NCI-H226 (cell line): ENCODE measurements around the gene PDIA5.

Experiments
- DNase-seq: peaks from one replicate; pipeline ENCODE4 v3.0.0-alpha.2; 2015

PDIA5 gene

DNA sequence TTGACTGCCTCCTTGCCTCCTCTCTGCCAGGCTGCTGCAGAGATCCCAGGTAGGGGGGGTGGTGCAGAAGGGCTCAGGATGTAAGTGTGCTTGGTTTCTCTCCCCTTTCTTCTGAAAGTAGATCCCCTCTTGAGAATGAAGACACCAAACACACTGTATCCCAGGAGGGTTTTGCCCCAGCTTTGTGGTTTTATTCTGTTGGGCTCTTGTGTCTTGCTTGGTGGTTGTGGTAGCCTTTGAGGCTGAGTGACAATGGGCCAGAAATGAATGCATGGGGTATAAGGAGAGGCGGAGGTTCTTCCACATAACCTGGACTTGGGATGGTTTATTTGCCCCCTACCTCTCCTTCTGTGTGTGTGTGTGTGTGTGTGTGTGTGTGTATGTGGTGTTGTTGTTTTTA lies 5.7 kb downstream of the PDIA5 start:
- DNase-seq, result no peak

- DNase-seq, result peak; percentile 72
Observed at GRCh38 chr3:123075359-123075758, 8.5 kb downstream of the PDIA5 start.

- no peak for DNase-seq
Observed at GRCh38 chr3:123076112-123076495, 9.3 kb downstream of the PDIA5 start.

- peak; percentile 64 for DNase-seq
Observed at GRCh38 chr3:123076496-123077418, 9.9 kb downstream of the PDIA5 start.

DNA sequence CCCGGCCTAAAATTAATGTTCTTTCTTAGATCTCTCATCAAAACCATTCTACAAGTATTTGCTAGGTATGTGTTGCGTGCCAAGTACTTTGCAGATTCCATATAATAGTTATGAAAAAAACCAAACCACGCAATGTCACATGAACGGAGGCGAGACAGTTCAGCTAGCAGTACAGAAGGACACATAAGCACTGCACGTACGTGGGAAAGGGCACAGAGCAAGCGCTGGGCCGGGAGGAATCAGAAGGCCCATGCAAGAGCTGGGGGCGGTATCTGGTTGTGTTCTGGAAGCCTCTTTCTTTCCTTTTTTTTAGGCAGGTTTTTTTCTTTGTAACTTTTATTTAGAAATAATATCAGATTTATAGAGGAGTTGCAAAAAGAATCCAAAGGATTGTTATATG lies 11.3 kb downstream of the PDIA5 start:
- DNase-seq, result no peak

GRCh38 chr3:123080864-123081562 lies 14.2 kb downstream of the PDIA5 start:
- DNase-seq, result no peak

- no peak for DNase-seq
Observed at GRCh38 chr3:123081718-123082369, 15.0 kb downstream of the PDIA5 start.

GRCh38 chr3:123082370-123083065 lies 15.7 kb downstream of the PDIA5 start:
- no peak for DNase-seq

DNA sequence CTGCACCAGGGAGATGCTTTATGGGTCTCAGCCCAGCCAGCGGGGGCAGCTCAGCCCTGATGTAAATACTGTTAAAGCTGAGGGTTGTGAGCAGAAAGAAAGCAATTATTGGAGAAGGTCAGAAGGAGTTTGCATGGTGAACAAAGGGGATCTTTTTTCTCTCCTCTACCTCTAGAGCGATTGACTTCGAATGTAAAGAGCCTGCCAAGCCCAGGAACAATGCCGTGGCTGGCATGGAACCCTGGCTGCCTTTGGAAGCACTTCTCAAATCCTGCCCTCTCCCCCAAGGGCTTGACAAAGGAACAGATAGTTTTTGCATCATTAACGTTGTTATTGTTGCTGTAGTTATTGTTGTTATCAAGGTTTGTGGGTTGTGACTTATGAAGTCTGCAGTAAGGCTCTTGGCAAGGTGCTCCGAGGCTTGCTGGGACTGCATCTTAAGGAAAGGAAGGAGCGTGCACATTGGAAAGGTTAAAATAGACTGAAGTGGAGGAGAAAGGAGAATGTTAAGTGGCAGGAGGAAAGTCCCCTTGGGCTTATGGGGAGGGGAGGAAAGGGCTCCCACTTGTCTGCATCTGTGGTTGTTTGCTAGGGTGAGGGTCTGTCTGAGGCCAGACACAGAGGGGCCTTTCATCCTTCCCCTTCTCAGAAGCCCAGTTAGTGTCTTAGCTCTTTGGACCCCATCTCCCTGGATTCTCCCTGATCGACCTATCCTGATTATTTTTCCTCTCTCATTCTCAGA lies 16.7 kb downstream of the PDIA5 start:
- no peak for DNase-seq

- no peak for DNase-seq
Observed at GRCh38 chr3:123084192-123084591, 17.4 kb downstream of the PDIA5 start.

GRCh38 chr3:123084738-123085237 lies 18.0 kb downstream of the PDIA5 start:
- DNase-seq, result peak; percentile 42

GRCh38 chr3:123085293-123085931 lies 18.6 kb downstream of the PDIA5 start:
- no peak for DNase-seq

DNA sequence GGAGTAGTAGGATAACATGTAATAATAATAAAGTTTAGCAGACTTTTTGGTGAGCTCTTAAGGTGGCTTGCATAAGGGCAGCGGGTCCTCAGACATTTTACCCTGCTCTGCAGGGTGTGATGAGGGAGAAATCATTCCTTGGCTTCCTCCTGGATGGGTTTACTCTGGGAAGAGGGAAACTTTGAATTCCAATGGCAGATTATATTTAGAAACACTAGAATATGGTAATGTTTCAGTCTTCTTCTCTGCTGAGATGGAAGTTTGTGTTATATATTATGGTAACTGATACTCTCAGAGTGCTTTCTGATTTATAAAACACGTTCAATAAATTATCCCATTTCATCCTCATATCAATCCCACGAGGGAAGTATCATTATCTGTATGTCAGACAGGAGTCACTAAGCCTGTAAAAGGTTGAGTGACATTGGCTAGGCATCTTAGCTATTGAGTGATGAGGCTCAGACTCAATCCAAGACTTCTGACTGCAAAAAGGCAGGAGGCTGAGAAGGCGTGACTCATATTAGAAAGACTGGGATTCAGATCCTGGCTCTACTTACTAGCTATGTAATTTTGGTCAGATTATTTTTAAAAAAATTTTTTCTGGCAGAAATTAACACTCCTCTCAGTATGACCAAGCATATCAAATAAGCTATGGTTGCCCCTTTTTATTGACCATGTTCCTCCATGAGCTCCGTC lies 19.3 kb downstream of the PDIA5 start:
- DNase-seq, result no peak

DNA sequence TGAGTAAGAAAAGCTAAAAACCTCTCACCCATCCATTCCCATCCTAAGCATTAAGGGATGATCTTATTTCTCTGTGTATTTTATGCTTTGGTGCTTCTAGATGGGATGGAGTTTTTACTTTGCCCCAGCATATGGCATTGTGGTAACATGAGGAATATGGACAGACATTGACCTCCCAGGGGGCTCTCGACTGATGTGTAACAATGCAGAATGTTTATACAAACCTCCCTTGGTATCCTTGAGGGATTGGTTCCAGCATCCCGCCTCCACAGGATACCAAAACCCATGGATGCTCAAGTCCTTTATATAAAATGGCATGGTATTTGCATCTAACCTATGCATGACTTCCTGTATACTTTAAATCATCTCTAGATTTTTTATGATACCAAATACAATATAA lies 21.6 kb downstream of the PDIA5 start:
- no peak for DNase-seq

- no peak for DNase-seq
Observed at GRCh38 chr3:123089611-123090331, 22.9 kb downstream of the PDIA5 start.

DNA sequence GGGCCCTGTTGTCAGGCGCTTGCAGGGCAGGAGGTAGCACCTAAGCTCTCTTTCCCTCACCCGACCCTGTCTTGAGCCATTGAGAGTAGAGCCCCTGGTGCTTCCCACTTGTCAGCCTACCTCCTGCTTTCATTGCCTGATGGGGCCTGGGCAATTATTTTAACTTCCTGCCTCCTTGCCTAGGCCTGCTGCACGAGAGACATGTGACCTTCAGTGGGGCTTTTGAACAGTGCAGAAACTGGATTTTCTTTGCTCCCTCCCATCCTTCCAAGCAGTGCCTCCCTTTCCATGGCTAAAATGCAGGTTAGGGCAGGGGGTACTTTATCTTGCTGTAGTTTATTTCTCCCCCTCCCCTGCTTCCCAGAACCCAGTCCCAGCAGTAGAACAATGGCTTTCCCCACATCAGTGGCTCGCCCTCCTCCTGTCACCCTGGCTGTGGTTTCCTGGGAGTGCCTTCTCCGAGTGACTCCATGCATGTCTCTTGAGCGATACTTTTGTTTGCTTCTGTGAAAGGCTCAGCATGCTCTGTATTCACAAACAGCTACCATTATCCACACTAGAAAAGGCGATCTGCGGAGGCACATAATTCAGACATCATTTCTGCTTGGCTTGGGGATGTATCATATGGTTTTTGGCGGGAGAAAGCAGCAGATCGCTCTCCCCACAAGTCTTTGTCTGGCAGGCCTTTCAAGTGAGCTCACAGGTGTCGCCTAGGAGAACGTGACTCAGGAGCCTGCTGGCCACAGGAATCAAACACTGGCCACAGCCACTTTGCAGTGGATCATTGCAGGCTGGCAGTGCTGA lies 24.1 kb downstream of the PDIA5 start:
- no peak for DNase-seq

- no peak for DNase-seq
Observed at GRCh38 chr3:123092243-123092642, 25.4 kb downstream of the PDIA5 start.

GRCh38 chr3:123093696-123094095 lies 26.9 kb downstream of the PDIA5 start:
- no peak for DNase-seq
